ENCODE data around the gene ASS1. TPM values are rescaled to one million over a fixed set of nuclear protein-coding genes. Genes with fewer than 3 reads are reported as not detected.
A peak's percentile ranks its signal among the peaks of the same experiment; 100 is the strongest.

Gene ASS1
- total RNA-seq, 1 donor, result 195 TPM

DNA sequence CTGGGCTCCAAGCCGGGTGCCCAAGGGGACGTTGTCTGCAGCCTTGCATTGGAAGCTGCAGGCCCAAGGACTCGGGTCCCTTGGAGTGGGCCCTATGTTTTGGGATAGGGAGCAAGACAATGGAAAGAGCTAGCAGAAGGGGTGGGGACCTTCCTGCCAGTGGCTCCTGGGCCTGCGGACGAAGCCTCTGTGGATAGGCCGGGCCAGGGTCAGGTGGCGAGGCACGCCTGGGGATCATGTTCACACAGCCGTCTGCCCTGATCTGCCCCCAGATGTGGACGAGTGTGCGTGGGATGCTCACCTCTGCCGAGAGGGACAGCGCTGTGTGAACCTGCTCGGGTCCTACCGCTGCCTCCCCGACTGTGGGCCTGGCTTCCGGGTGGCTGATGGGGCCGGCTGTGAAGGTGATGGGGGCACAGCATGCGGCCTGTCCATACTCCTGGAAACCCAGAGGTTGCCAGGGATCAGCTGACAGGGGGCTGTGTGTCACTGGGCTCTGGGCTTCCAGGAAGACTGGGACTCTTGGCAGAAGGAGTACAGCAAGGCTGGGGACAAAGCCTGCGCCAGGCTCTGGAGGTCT is 16.6 kb upstream of the ASS1 start:
- H3K36me3 ChIP-seq (ENCODE audit: insufficient read depth, low read length), result no peaks in the 10 kb centered on the region
- no peak for DNase-seq (ENCODE audit: insufficient read length, low spot score, missing footprints)
- no peak overlapping the region for H3K27ac ChIP-seq (ENCODE audit: low read depth, low read length)
- no peaks in the 10 kb centered on the region for H3K9me3 ChIP-seq (ENCODE audit: low read depth, low read length)
- H3K27me3 ChIP-seq (ENCODE audit: insufficient read depth, low read length), result no peaks in the 10 kb centered on the region
- no peak overlapping the region for H2AFZ ChIP-seq (ENCODE audit: low read length)
- no peak overlapping the region for H3K4me2 ChIP-seq (ENCODE audit: insufficient read depth, low read length)
- H3K4me3 ChIP-seq (ENCODE audit: insufficient read depth, low read length), result no peak overlapping the region
- TF ChIP-seq, protein P1, sequence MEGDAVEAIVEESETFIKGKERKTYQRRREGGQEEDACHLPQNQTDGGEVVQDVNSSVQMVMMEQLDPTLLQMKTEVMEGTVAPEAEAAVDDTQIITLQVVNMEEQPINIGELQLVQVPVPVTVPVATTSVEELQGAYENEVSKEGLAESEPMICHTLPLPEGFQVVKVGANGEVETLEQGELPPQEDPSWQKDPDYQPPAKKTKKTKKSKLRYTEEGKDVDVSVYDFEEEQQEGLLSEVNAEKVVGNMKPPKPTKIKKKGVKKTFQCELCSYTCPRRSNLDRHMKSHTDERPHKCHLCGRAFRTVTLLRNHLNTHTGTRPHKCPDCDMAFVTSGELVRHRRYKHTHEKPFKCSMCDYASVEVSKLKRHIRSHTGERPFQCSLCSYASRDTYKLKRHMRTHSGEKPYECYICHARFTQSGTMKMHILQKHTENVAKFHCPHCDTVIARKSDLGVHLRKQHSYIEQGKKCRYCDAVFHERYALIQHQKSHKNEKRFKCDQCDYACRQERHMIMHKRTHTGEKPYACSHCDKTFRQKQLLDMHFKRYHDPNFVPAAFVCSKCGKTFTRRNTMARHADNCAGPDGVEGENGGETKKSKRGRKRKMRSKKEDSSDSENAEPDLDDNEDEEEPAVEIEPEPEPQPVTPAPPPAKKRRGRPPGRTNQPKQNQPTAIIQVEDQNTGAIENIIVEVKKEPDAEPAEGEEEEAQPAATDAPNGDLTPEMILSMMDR (IDR thresholded peaks at IDR 0.05; ENCODE audit: extremely low read depth, low read depth, low read length), result no peak
- H3K4me1 ChIP-seq (ENCODE audit: insufficient read depth, low read length), result peaks cover 19% of the 10 kb centered on the region
- no peaks in the 10 kb centered on the region for H4K20me1 ChIP-seq (ENCODE audit: insufficient read depth, low read length)
- no peaks in the 10 kb centered on the region for H3K79me2 ChIP-seq (ENCODE audit: insufficient read depth, low read length)

DNA sequence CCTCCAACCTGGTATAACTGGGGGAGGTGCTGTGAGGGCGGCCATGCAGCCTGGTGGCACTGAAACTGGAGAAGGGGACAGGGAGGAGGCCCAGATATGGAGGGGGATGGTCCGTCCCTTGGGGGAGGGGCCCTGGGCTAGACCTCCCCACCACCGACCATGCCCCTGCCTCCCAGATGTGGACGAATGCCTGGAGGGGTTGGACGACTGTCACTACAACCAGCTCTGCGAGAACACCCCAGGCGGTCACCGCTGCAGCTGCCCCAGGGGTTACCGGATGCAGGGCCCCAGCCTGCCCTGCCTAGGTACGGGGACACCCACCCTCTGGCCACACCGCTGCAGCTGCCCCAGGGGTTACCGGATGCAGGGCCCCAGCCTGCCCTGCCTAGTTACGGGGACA is 15.4 kb upstream of the ASS1 start:
- Histone ChIP-seq H3K4me3 (ENCODE audit: insufficient read depth, low read length) (no peak overlapping the region), H3K9me3 (ENCODE audit: low read depth, low read length) (no peaks in the 10 kb centered on the region), H3K4me1 (ENCODE audit: insufficient read depth, low read length) (peaks cover 20% of the 10 kb centered on the region), H3K4me2 (ENCODE audit: insufficient read depth, low read length) (no peak overlapping the region), H2AFZ (ENCODE audit: low read length) (no peak overlapping the region), H3K79me2 (ENCODE audit: insufficient read depth, low read length) (no peaks in the 10 kb centered on the region), H3K36me3 (ENCODE audit: insufficient read depth, low read length) (no peaks in the 10 kb centered on the region), H3K27ac (ENCODE audit: low read depth, low read length) (no peak overlapping the region), H3K27me3 (ENCODE audit: insufficient read depth, low read length) (peaks cover 8% of the 10 kb centered on the region), H4K20me1 (ENCODE audit: insufficient read depth, low read length) (no peaks in the 10 kb centered on the region)
- DNase-seq (ENCODE audit: insufficient read length, low spot score, missing footprints), result no peak
- TF ChIP-seq, protein P1 (IDR thresholded peaks at IDR 0.05; ENCODE audit: extremely low read depth, low read depth, low read length), result no peak

DNA sequence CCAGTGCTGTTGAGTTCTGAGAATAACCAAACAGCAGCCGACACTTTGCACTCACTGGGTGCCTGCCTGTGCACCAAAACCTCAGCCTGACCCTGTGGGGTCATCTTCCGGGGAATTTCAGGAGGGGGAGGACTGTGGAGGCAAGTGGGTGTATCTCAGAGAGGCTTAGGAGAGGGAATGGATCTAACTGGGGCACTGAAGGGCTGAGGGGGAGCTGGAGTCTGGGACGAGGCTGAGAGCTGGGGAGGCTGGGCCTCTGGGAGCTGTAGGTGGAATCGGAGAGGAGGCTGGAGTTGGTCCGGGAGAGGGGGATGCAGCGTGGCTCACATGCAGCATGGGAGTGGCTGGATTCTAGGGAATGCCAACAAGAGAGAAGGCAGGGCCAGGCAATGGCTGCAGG is 14.9 kb upstream of the ASS1 start:
- H3K4me1 ChIP-seq (ENCODE audit: insufficient read depth, low read length), result peaks cover 20% of the 10 kb centered on the region
- no peak for DNase-seq (ENCODE audit: insufficient read length, low spot score, missing footprints)
- H3K36me3 ChIP-seq (ENCODE audit: insufficient read depth, low read length), result no peaks in the 10 kb centered on the region
- H4K20me1 ChIP-seq (ENCODE audit: insufficient read depth, low read length), result no peaks in the 10 kb centered on the region
- H3K4me3 ChIP-seq (ENCODE audit: insufficient read depth, low read length), result no peak overlapping the region
- TF ChIP-seq, protein P1 (IDR thresholded peaks at IDR 0.05; ENCODE audit: extremely low read depth, low read depth, low read length), result no peak
- no peak overlapping the region for H2AFZ ChIP-seq (ENCODE audit: low read length)
- H3K79me2 ChIP-seq (ENCODE audit: insufficient read depth, low read length), result no peaks in the 10 kb centered on the region
- no peak overlapping the region for H3K4me2 ChIP-seq (ENCODE audit: insufficient read depth, low read length)
- H3K27ac ChIP-seq (ENCODE audit: low read depth, low read length), result no peak overlapping the region
- H3K27me3 ChIP-seq (ENCODE audit: insufficient read depth, low read length), result peaks cover 8% of the 10 kb centered on the region
- no peaks in the 10 kb centered on the region for H3K9me3 ChIP-seq (ENCODE audit: low read depth, low read length)

DNA sequence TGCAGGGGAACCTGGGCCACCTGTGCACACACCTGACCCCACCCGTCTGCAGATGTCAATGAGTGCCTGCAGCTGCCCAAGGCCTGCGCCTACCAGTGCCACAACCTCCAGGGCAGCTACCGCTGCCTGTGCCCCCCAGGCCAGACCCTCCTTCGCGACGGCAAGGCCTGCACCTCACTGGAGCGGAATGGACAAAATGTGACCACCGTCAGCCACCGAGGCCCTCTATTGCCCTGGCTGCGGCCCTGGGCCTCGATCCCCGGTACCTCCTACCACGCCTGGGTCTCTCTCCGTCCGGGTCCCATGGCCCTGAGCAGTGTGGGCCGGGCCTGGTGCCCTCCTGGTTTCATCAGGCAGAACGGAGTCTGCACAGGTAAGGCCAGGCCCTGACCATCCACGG is 14.5 kb upstream of the ASS1 start:
- Histone ChIP-seq H4K20me1 (ENCODE audit: insufficient read depth, low read length) (no peaks in the 10 kb centered on the region), H3K27me3 (ENCODE audit: insufficient read depth, low read length) (peaks cover 8% of the 10 kb centered on the region), H3K9me3 (ENCODE audit: low read depth, low read length) (no peaks in the 10 kb centered on the region), H2AFZ (ENCODE audit: low read length) (no peak overlapping the region), H3K4me2 (ENCODE audit: insufficient read depth, low read length) (no peak overlapping the region), H3K36me3 (ENCODE audit: insufficient read depth, low read length) (no peaks in the 10 kb centered on the region), H3K4me3 (ENCODE audit: insufficient read depth, low read length) (no peak overlapping the region), H3K27ac (ENCODE audit: low read depth, low read length) (no peak overlapping the region), H3K79me2 (ENCODE audit: insufficient read depth, low read length) (no peaks in the 10 kb centered on the region), H3K4me1 (ENCODE audit: insufficient read depth, low read length) (peaks cover 20% of the 10 kb centered on the region)
- peak; percentile 67 for DNase-seq (ENCODE audit: insufficient read length, low spot score, missing footprints)
- TF ChIP-seq, protein P1 (IDR thresholded peaks at IDR 0.05; ENCODE audit: extremely low read depth, low read depth, low read length), result no peak

All from osteoblast (primary cell).